AG09309 (cell line): ENCODE data around the gene SH2D6.

Experiments used
- DNase-seq: peaks from one replicate; pipeline ENCODE4 v3.0.0-alpha.2; 2010; ENCODE audit warnings: low read depth
- H3K4me3 ChIP-seq: 2 replicates; pipeline ENCODE4 v1.5.1; 2011; ENCODE audit warnings: mild to moderate bottlenecking, low read depth, low read length, moderate library complexity; ENCODE audit not compliant: control insufficient read depth
- TF ChIP-seq, protein P1 (sequence below): IDR thresholded peaks from 2 replicates; pipeline ENCODE4 v1.5.1; 2011; ENCODE audit warnings: mild to moderate bottlenecking, low read depth, low read length, inconsistent platforms; ENCODE audit not compliant: insufficient read depth, control insufficient read depth; ENCODE audit errors: missing control alignments

SH2D6 gene

DNA sequence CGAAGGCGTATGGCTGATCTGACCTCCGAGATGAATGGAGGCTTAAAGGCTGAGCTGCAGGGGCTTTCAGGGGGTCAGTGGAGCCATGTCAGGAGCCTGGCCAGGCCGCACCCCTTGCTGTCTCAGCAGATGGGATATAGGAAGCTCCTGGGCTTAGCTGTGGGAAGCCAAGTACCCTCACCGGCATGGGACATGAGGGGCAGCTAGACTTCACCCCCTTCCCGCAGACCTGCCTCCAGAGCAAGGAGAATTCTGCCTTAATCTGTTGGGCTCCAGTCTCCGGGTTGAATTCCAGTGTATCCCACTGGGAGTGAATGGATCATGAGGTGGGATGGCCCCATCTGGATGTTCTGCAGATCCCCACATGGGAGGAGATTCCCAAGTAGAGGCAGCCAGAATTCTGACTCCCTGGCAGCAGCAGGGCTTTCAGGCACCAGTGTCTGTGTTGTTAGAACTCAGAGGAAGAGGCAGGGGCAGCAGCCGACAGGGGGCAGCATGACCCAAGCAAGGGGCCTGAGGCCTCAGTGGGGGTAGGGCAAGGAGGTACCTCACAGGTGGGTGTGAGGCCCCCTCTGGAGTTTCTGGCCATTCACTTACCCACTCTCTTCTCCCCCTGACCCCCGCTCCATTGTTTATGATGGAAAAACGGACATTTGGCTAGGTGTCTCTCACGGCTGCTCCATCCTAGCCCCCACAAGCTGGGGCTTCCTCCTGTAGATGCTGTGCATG, 27.4 kb upstream of the SH2D6 start:
- no peak overlapping the region for H3K4me3 ChIP-seq
- DNase-seq: no peak
- TF ChIP-seq, protein P1, sequence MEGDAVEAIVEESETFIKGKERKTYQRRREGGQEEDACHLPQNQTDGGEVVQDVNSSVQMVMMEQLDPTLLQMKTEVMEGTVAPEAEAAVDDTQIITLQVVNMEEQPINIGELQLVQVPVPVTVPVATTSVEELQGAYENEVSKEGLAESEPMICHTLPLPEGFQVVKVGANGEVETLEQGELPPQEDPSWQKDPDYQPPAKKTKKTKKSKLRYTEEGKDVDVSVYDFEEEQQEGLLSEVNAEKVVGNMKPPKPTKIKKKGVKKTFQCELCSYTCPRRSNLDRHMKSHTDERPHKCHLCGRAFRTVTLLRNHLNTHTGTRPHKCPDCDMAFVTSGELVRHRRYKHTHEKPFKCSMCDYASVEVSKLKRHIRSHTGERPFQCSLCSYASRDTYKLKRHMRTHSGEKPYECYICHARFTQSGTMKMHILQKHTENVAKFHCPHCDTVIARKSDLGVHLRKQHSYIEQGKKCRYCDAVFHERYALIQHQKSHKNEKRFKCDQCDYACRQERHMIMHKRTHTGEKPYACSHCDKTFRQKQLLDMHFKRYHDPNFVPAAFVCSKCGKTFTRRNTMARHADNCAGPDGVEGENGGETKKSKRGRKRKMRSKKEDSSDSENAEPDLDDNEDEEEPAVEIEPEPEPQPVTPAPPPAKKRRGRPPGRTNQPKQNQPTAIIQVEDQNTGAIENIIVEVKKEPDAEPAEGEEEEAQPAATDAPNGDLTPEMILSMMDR: peak; percentile 79

DNA sequence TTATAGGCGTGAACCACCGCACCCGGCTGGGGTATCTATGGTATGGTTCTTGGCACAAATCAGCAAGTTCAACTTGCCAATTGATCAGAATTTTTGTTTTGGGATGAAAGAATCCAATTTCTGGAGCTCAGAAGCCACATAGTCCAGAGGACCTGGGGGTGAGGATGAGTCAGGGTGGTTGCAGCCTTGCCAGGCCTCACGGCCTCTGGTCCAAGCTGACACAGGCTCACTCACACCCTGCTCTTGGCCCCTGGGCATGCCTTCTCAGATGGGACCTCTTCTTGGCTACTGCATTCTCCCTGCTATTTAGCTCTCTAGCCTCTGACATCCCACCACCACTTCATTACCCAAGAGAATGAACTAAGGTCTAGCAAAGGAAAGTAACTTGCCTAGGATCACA, 24.7 kb upstream of the SH2D6 start:
- no peak overlapping the region for H3K4me3 ChIP-seq
- TF ChIP-seq, protein P1: no peak
- DNase-seq: no peak

DNA sequence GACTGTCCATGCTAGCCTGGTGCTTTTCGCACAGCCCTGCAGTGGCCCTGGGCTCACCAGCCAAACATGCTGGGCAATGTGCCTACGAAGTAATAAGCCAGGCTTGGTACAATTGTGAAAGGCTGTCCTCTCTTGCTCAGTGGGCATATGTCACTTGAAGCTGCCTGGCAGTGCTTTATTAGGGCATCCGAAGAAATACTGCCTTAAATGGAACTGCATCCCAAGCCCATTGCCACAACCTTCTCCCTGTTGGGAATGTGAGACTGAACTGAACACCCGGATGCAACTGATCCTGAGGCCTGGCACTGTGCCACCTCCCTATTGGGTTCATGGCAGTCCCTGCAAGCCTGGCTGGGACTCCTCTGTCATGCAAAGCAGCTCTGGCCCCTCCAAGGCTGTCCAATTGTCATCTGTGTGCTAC, 24.2 kb upstream of the SH2D6 start:
- TF ChIP-seq, protein P1: no peak
- no peak overlapping the region for H3K4me3 ChIP-seq
- no peak for DNase-seq

DNA sequence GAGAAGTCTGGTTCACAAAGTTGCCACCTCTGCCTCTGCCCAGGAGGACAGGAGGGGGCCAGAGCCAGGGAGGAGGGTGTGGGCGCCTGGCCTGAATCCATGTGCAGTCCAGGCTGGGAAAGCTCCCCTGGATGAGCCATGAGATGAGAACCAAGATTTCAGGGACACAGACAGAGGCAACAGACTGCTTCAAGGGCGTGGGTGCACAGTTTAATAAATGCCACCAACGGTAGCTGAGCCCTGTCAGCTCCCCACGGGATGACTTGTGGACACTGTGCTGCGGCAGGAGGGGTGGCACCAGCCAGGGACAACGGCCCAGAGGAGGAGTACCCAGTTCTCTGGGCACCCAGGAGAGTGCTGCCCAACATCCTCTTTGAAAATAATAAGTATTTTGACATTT, 23.5 kb upstream of the SH2D6 start:
- no peak overlapping the region for H3K4me3 ChIP-seq
- DNase-seq: no peak
- TF ChIP-seq, protein P1: no peak

DNA sequence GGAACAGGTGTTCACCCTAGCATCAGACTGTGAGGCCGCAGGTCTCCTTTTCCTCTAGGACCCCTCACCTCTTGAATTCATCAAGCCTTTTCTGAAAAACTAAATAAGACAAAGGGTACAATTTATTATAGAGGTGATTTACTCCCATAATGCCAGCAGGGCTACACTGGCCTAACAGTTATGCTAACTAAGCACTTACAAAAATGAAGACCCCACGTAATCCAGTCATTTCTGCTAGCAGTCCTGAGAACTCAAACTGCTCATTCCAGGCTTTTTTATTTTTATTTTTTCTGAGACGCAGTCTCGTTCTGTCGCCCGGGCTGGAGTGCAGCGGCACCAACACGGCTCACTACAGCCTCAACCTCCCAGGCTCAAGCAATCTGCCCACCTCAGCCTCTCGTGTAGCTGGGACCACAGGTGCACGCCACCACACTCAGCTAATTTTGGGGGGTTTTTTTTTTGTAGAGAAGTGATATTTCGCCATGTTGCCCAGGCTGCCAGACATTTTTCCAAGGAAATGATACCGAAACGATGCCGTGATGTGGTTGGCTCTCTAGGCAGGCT, 22.5 kb upstream of the SH2D6 start:
- DNase-seq: no peak
- TF ChIP-seq, protein P1: no peak
- no peak overlapping the region for H3K4me3 ChIP-seq

DNA sequence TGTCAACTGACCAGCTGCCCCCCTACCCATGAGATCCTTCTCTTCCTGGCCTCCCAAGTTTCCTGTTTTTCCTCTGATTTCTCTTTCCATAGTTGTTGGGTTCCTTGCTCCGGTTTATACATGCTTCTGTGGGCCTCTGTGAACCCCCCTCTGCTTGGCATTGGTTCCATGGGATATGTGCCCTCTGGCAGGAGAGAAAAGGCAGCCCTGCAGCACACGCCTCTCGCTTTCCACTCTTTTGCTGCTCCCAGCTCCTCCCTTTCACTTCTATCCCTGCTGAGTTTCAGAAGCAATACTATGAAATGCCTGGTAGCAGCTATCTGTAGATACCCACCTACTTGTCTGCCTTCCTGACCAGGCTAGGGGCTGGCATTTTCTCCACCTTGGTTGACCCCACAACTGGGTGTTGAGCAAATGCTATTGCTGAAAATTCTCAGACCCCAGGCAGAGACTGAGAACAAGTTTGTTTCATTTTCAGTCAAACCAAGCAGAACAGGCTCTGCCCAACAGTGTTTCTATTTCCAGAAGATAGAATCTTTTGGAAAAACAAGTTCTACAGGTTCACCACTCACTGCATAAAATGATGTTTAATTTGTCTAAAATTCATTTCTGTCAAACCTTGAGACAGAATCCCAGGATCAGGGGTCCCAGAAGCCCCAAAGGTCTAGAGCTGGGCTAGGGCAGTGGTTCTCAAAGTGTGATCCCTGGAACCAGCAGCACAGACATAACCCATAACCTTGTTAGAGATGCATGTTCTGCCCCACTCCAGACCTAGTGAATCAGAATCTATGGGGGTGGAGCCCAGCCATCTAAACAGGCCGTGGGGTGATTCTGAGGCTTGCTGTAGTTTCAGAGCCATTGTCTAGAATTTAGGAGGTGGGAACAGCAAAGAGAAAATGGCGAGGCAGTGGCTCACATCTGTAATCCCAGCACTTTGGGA, 21.7 kb upstream of the SH2D6 start:
- H3K4me3 ChIP-seq: no peak overlapping the region
- no peak for DNase-seq

More for the DNA sequence above, 21.7 kb upstream of the SH2D6 start:
- TF ChIP-seq, protein P1: no peak
